HEK293 (cell line): Measurements from ENCODE around the gene GNB5.

Experiments used
- GLI2 ChIP-seq: fragments of 450-650 bp; formaldehyde crosslinking; IDR thresholded peaks from 2 replicates; pipeline ENCODE4; 2017; ENCODE audit warnings: missing biosample characterization, missing genetic modification characterization, low read depth, borderline replicate concordance
- GLI4 ChIP-seq: fragments of 450-650 bp; formaldehyde crosslinking; IDR thresholded peaks from 2 replicates; pipeline ENCODE4 v1.5.1; 2016; ENCODE audit warnings: missing biosample characterization, missing genetic modification characterization
- IKZF3 ChIP-seq: fragments of 450-650 bp; IDR thresholded peaks from 2 replicates; pipeline ENCODE4 v1.5.0; 2018; ENCODE audit warnings: missing biosample characterization, mild to moderate bottlenecking, missing genetic modification characterization, moderate library complexity
- KLF7 ChIP-seq: fragments of 450-650 bp; formaldehyde crosslinking; IDR thresholded peaks from 2 replicates; pipeline ENCODE4 v1.5.1; 2016; ENCODE audit warnings: missing biosample characterization, missing genetic modification characterization, borderline replicate concordance
- KLF9 ChIP-seq: fragments of 450-650 bp; formaldehyde crosslinking; IDR thresholded peaks from 2 replicates; pipeline ENCODE4 v1.5.1; 2016; ENCODE audit warnings: missing biosample characterization, missing genetic modification characterization, low read depth
- MEIS1 ChIP-seq: sonication (generic); formaldehyde crosslinking; IDR thresholded peaks from 2 replicates; pipeline ENCODE4 v1.8.1; 2022; ENCODE audit warnings: missing genetic modification reagents, mild to moderate bottlenecking, borderline replicate concordance
- SP7 ChIP-seq: fragments of 450-650 bp; formaldehyde crosslinking; IDR thresholded peaks from 2 replicates; pipeline ENCODE4 v1.5.1; 2016; ENCODE audit warnings: missing biosample characterization, missing genetic modification characterization
- YY1 ChIP-seq: fragments of 450-650 bp; formaldehyde crosslinking; IDR thresholded peaks from 2 replicates; pipeline ENCODE4 v1.5.1; 2018; ENCODE audit warnings: missing biosample characterization, missing genetic modification characterization
- ZBTB1 ChIP-seq: fragments of 450-650 bp; formaldehyde crosslinking; IDR thresholded peaks from 2 replicates; pipeline ENCODE4 v1.5.1; 2016; ENCODE audit warnings: missing biosample characterization, missing genetic modification characterization
- ZBTB10 ChIP-seq: fragments of 450-650 bp; formaldehyde crosslinking; IDR thresholded peaks from 2 replicates; pipeline ENCODE4 v1.5.1; 2016; ENCODE audit warnings: missing biosample characterization, missing genetic modification characterization
- ZBTB48 ChIP-seq: fragments of 450-650 bp; formaldehyde crosslinking; IDR thresholded peaks from 2 replicates; pipeline ENCODE4 v1.5.1; 2016; ENCODE audit warnings: missing biosample characterization, missing genetic modification characterization
- ZEB2 ChIP-seq: fragments of 450-650 bp; formaldehyde crosslinking; IDR thresholded peaks from 2 replicates; pipeline ENCODE4 v1.5.1; 2016; ENCODE audit warnings: missing biosample characterization, missing genetic modification characterization
- ZFP37 ChIP-seq: fragments of 450-650 bp; formaldehyde crosslinking; IDR thresholded peaks from 2 replicates; pipeline ENCODE4 v1.5.1; 2016; ENCODE audit warnings: missing biosample characterization, missing genetic modification characterization
- ZNF10 ChIP-seq: fragments of 450-650 bp; formaldehyde crosslinking; IDR thresholded peaks from 2 replicates; pipeline ENCODE4 v1.5.1; 2017; ENCODE audit warnings: missing biosample characterization, missing genetic modification characterization
- ZNF140 ChIP-seq: fragments of 450-650 bp; formaldehyde crosslinking; IDR thresholded peaks from 2 replicates; pipeline ENCODE4 v1.5.1; 2016; ENCODE audit warnings: missing biosample characterization, missing genetic modification characterization
- ZNF16 ChIP-seq: fragments of 450-650 bp; formaldehyde crosslinking; IDR thresholded peaks from 2 replicates; pipeline ENCODE4 v1.5.1; 2016; ENCODE audit warnings: low read depth, missing biosample characterization, missing genetic modification characterization
- ZNF266 ChIP-seq: fragments of 450-650 bp; formaldehyde crosslinking; IDR thresholded peaks from 2 replicates; pipeline ENCODE4 v1.5.1; 2016; ENCODE audit warnings: missing biosample characterization, missing genetic modification characterization, low read depth
- ZNF292 ChIP-seq: fragments of 450-650 bp; formaldehyde crosslinking; IDR thresholded peaks from 2 replicates; pipeline ENCODE4 v1.5.1; 2016; ENCODE audit warnings: low read depth, missing biosample characterization, missing genetic modification characterization, borderline replicate concordance
- ZNF335 ChIP-seq: fragments of 450-650 bp; formaldehyde crosslinking; conservative IDR thresholded peaks from 2 replicates; pipeline ENCODE4 v1.5.1; 2016; ENCODE audit warnings: missing biosample characterization, missing genetic modification characterization
- ZNF354C ChIP-seq: fragments of 450-650 bp; formaldehyde crosslinking; IDR thresholded peaks from 2 replicates; pipeline ENCODE4 v1.5.1; 2016; ENCODE audit warnings: missing biosample characterization, missing genetic modification characterization, low read depth, borderline replicate concordance
- ZNF366 ChIP-seq: fragments of 450-650 bp; formaldehyde crosslinking; conservative IDR thresholded peaks from 2 replicates; pipeline ENCODE4 v1.5.1; 2016; ENCODE audit warnings: missing biosample characterization, missing genetic modification characterization
- ZNF561 ChIP-seq: fragments of 450-650 bp; IDR thresholded peaks from 2 replicates; pipeline ENCODE4 v1.5.1; 2018; ENCODE audit warnings: missing biosample characterization, missing genetic modification characterization, borderline replicate concordance
- ZNF600 ChIP-seq: fragments of 450-650 bp; formaldehyde crosslinking; IDR thresholded peaks from 2 replicates; pipeline ENCODE4 v1.5.1; 2016; ENCODE audit warnings: missing biosample characterization, missing genetic modification characterization
- ZNF692 ChIP-seq: fragments of 450-650 bp; formaldehyde crosslinking; IDR thresholded peaks from 2 replicates; pipeline ENCODE4 v1.5.1; 2016; ENCODE audit warnings: missing biosample characterization, missing genetic modification characterization
- ZNF76 ChIP-seq: fragments of 450-650 bp; formaldehyde crosslinking; IDR thresholded peaks from 2 replicates; pipeline ENCODE4; 2016; ENCODE audit warnings: low read depth, missing biosample characterization, missing genetic modification characterization, borderline replicate concordance
- ZNF843 ChIP-seq: fragments of 450-650 bp; formaldehyde crosslinking; IDR thresholded peaks from 2 replicates; pipeline ENCODE4 v1.5.1; 2016; ENCODE audit warnings: missing biosample characterization, missing genetic modification characterization
- ZSCAN16 ChIP-seq: fragments of 450-650 bp; formaldehyde crosslinking; IDR thresholded peaks from 2 replicates; pipeline ENCODE4 v1.5.1; 2016; ENCODE audit warnings: missing biosample characterization, missing genetic modification characterization
- ZSCAN5A ChIP-seq: fragments of 450-650 bp; formaldehyde crosslinking; IDR thresholded peaks from 2 replicates; pipeline ENCODE4 v1.5.1; 2016; ENCODE audit warnings: missing biosample characterization, missing genetic modification characterization

GNB5 gene

GRCh38 chr15:52179278-52180195, 11.7 kb downstream of the GNB5 start (continued):
- TF ChIP-seq ZNF561 (tag by site-specific recombination) (peak; percentile 35; the same call in 1 of the 2 replicates), ZNF366 (tag by site-specific recombination) (no peak), ZNF692 (tag by site-specific recombination) (peak; percentile 42; the same call in 1 of the 2 replicates), ZNF292 (tag by site-specific recombination) (no peak), ZSCAN5A (tag by site-specific recombination) (0 out of 2 replicates have a peak, but pooled peaks have one; percentile 80), ZEB2 (tag by site-specific recombination) (no peak), SP7 (tag by site-specific recombination) (0 out of 2 replicates have a peak, but pooled peaks have one; percentile 15), ZBTB1 (tag by site-specific recombination) (no peak), KLF7 (no peak), ZNF354C (tag by site-specific recombination) (no peak), ZFP37 (tag by site-specific recombination) (no peak), ZNF140 (no peak), ZNF76 (tag by site-specific recombination) (no peak), ZNF16 (tag by site-specific recombination) (no peak), ZNF600 (tag by site-specific recombination) (0 out of 2 replicates have a peak, but pooled peaks have one; percentile 45), ZSCAN16 (tag by site-specific recombination) (no peak), ZNF10 (no peak), GLI4 (tag by site-specific recombination) (no peak), ZNF335 (tag by site-specific recombination) (peak; percentile 97), ZNF266 (tag by site-specific recombination) (no peak), IKZF3 (tag by site-specific recombination) (peak; percentile 13; the same call in 1 of the 2 replicates), ZBTB48 (tag by site-specific recombination) (no peak), ZBTB10 (tag by site-specific recombination) (0 out of 2 replicates have a peak, but pooled peaks have one; percentile 47), ZNF843 (tag by site-specific recombination) (no peak), YY1 (tag by site-specific recombination) (peak; percentile 52; the same call in 1 of the 2 replicates), KLF9 (tag by site-specific recombination) (peak; percentile 18; the same call in 1 of the 2 replicates), GLI2 (tag by site-specific recombination) (no peak), MEIS1 (CRISPR knock-in tag) (no peak)
